GM23338 (cell line): ENCODE data around the gene PRAMEF12. TPM values are rescaled to one million over a fixed set of nuclear protein-coding genes. Genes with fewer than 3 reads are reported as not detected.

ENCODE experiments used
- ATAC-seq: fragments of 200-7000 bp; cut with Tn5 transposase; 3 replicates; pipeline ENCODE4 v1.9.1; 2020
- DNase-seq: peaks from one replicate; pipeline ENCODE4 v3.0.0-alpha.2; 2015; ENCODE audit warnings: low spot score
- H2AFZ ChIP-seq: fragments of 200-600 bp; sonication (generic); 2 replicates; pipeline ENCODE4 v1.8.0; 2016; ENCODE audit warnings: antibody characterized with exemption, mild to moderate bottlenecking, moderate library complexity
- H3F3A ChIP-seq: fragments of 200-600 bp; sonication (generic); replicated peaks from 2 replicates; pipeline ENCODE4 v1.8.0; 2017; ENCODE audit warnings: antibody characterized with exemption, mixed run types, low read depth
- H3K27ac ChIP-seq: fragments of 200-600 bp; sonication (generic); 2 replicates; pipeline ENCODE4 v1.6.1; 2016; ENCODE audit warnings: low read depth
- H3K27me3 ChIP-seq: fragments of 200-600 bp; sonication (generic); 2 replicates; pipeline ENCODE4 v1.8.0; 2016; ENCODE audit warnings: mild to moderate bottlenecking, mixed run types, moderate library complexity; ENCODE audit not compliant: insufficient read depth
- H3K36me3 ChIP-seq: fragments of 200-600 bp; sonication (generic); 2 replicates; pipeline ENCODE4 v1.8.0; 2016; ENCODE audit warnings: mild to moderate bottlenecking; ENCODE audit not compliant: insufficient read depth
- H3K4me1 ChIP-seq: fragments of 200-600 bp; sonication (generic); 2 replicates; pipeline ENCODE4 v1.8.0; 2016; ENCODE audit warnings: mild to moderate bottlenecking, moderate library complexity; ENCODE audit not compliant: insufficient read depth
- H3K4me2 ChIP-seq: fragments of 200-600 bp; sonication (generic); 2 replicates; pipeline ENCODE4 v1.7.1; 2017; ENCODE audit warnings: mixed run types
- H3K4me3 ChIP-seq: fragments of 200-600 bp; sonication (generic); 2 replicates; pipeline ENCODE4 v1.6.1; 2016; ENCODE audit warnings: mixed run types
- H3K79me2 ChIP-seq: fragments of 200-600 bp; sonication (generic); replicated peaks from 2 replicates; pipeline ENCODE4 v1.8.0; 2017; ENCODE audit warnings: mild to moderate bottlenecking; ENCODE audit not compliant: insufficient read depth
- H3K9me2 ChIP-seq: fragments of 200-600 bp; sonication (generic); 2 replicates; pipeline ENCODE4 v1.8.0; 2017; ENCODE audit not compliant: insufficient read depth
- H4K20me1 ChIP-seq: fragments of 200-600 bp; sonication (generic); replicated peaks from 2 replicates; pipeline ENCODE4 v1.8.0; 2017; ENCODE audit warnings: mild to moderate bottlenecking; ENCODE audit not compliant: insufficient read depth
- H3K27ac Mint-ChIP-seq: 2 replicates; pipeline ENCODE4 v1.8.0; 2020; ENCODE audit warnings: inconsistent platforms, mild to moderate bottlenecking, moderate library complexity, mixed read lengths
- H3K27me3 Mint-ChIP-seq: 3 replicates; pipeline ENCODE4 v1.8.0; 2022; ENCODE audit warnings: low read depth, mild to moderate bottlenecking, moderate library complexity, mixed read lengths, inconsistent platforms; ENCODE audit not compliant: insufficient read depth, poor library complexity
- H3K36me3 Mint-ChIP-seq: 3 replicates; pipeline ENCODE4 v1.8.0; 2021; ENCODE audit warnings: low read depth, mild to moderate bottlenecking, inconsistent platforms, moderate library complexity, mixed read lengths
- H3K4me1 Mint-ChIP-seq: 3 replicates; pipeline ENCODE4 v1.8.0; 2020; ENCODE audit warnings: mild to moderate bottlenecking, inconsistent platforms, mixed read lengths
- H3K4me3 Mint-ChIP-seq: 3 replicates; pipeline ENCODE4 v1.8.0; 2021; ENCODE audit warnings: moderate library complexity, mild to moderate bottlenecking, inconsistent platforms, mixed read lengths
- H3K9me3 Mint-ChIP-seq: 3 replicates; pipeline ENCODE4 v1.8.0; 2020; ENCODE audit warnings: moderate library complexity, mild to moderate bottlenecking, inconsistent platforms, mixed read lengths
- CTCF ChIP-seq, 2 experiments: fragments of 200-600 bp in 1 of 2; sonication (generic) in 1 of 2; conservative IDR thresholded peaks; 2 replicates each; pipeline versions ENCODE4 v1.5.1 to v1.6.1; 2016 to 2017; ENCODE audit warnings: antibody characterized with exemption in 2 of 2, low read depth in 2 of 2, mild to moderate bottlenecking in 2 of 2, moderate library complexity in 1 of 2
- ETS1 ChIP-seq: IDR thresholded peaks from 2 replicates; pipeline ENCODE4 v1.6.1; 2016; ENCODE audit warnings: antibody characterized with exemption
- EZH2 ChIP-seq: fragments of 200-600 bp; sonication (generic); IDR thresholded peaks from one replicate; pipeline ENCODE4 v1.8.0; 2017; ENCODE audit warnings: antibody characterized with exemption, mild to moderate bottlenecking, low read depth; ENCODE audit not compliant: unreplicated experiment
- POLR2AphosphoS5 ChIP-seq: IDR thresholded peaks from 2 replicates; pipeline ENCODE4 v1.6.1; 2016; ENCODE audit warnings: antibody characterized with exemption, low read depth
- REST ChIP-seq: IDR thresholded peaks from one replicate; pipeline ENCODE4 v1.6.1; 2018; ENCODE audit warnings: antibody characterized with exemption; ENCODE audit not compliant: unreplicated experiment
- ZNF462 ChIP-seq: fragments of 250-450 bp; sonication (Bioruptor Pico); IDR thresholded peaks from 2 replicates; pipeline ENCODE4 v1.5.0; 2020; ENCODE audit warnings: mild to moderate bottlenecking, moderate library complexity
- polyA plus RNA-seq: library from polyadenylated mRNA; unstranded; fragments of >200 nt; fragmentation: Nextera tagmentation; extraction: Ambion mirVana; gene quantifications from 2 replicates; pipeline ENCODE4 v1.2.1, GENCODE V29; 2016
- total RNA-seq: library from RNA; depleted of rRNA; stranded (reverse); fragments of >200 nt; shearing (Covaris generic); gene quantifications from 2 replicates; pipeline ENCODE4 v1.2.3, GENCODE V29; 2014

Gene PRAMEF12
- total and polyA plus RNA-seq, 2 experiments from 2014 or later: not detected

- TF ChIP-seq CTCF (conservative IDR thresholded peaks at IDR 0.05; ENCODE audit: low read depth in 2 of 2): no peak
These were observed 26.2 kb downstream of the PRAMEF12 start (continued) for GRCh38 chr1:12799730-12800129.

- H2AFZ ChIP-seq: no peak overlapping the region
- no peak for TF ChIP-seq REST
- no peak for TF ChIP-seq EZH2
- Mint-ChIP-seq H3K27ac (no peak overlapping the region), H3K4me3 (no peak overlapping the region), H3K9me3 (peaks cover 93% of the 10 kb centered on the region), H3K27me3 (peaks cover 2% of the 10 kb centered on the region), H3K4me1 (no peaks in the 10 kb centered on the region), H3K36me3 (peaks cover 42% of the 10 kb centered on the region)
- H3K27ac ChIP-seq: no peak overlapping the region
- H3K36me3 ChIP-seq: no peaks in the 10 kb centered on the region
- H3F3A ChIP-seq: no peaks in the 10 kb centered on the region
- ATAC-seq (no peak), DNase-seq (no peak)
- no peaks in the 10 kb centered on the region for H3K9me2 ChIP-seq
- H4K20me1 ChIP-seq: no peaks in the 10 kb centered on the region
- H3K4me1 ChIP-seq: no peaks in the 10 kb centered on the region
- no peak overlapping the region for H3K4me2 ChIP-seq
- no peak overlapping the region for H3K4me3 ChIP-seq
- no peaks in the 10 kb centered on the region for H3K27me3 ChIP-seq
- H3K79me2 ChIP-seq: no peaks in the 10 kb centered on the region
These were observed 36.4 kb downstream of the PRAMEF12 start for GRCh38 chr1:12809933-12810332.

- peaks cover 91% of the 10 kb centered on the region for H3K9me3 Mint-ChIP-seq
- no peak overlapping the region for H2AFZ ChIP-seq
- H3K4me1 Mint-ChIP-seq: no peaks in the 10 kb centered on the region
- H3K4me2 ChIP-seq: no peak overlapping the region
- no peaks in the 10 kb centered on the region for H3K79me2 ChIP-seq
- peaks cover 41% of the 10 kb centered on the region for H3K36me3 Mint-ChIP-seq
- no peaks in the 10 kb centered on the region for H3K36me3 ChIP-seq
- no peak overlapping the region for H3K4me3 Mint-ChIP-seq
- H3K4me3 ChIP-seq: no peak overlapping the region
- no peaks in the 10 kb centered on the region for H3F3A ChIP-seq
- DNase-seq (no peak), ATAC-seq (no peak)
- H3K9me2 ChIP-seq: no peaks in the 10 kb centered on the region
- no peaks in the 10 kb centered on the region for H4K20me1 ChIP-seq
- no peak overlapping the region for H3K27ac Mint-ChIP-seq
- no peaks in the 10 kb centered on the region for H3K4me1 ChIP-seq
- no peak overlapping the region for H3K27ac ChIP-seq
- no peaks in the 10 kb centered on the region for H3K27me3 ChIP-seq
- peaks cover 2% of the 10 kb centered on the region for H3K27me3 Mint-ChIP-seq
- no peak for TF ChIP-seq ZNF462 (CRISPR knock-in tag)
- TF ChIP-seq POLR2AphosphoS5: no peak
- no peak for TF ChIP-seq ETS1
These were observed 37.3 kb downstream of the PRAMEF12 start for GRCh38 chr1:12810691-12811408.
